GM19397 (cell line): Measurements from ENCODE around the gene MBP.

Source experiments
- ATAC-seq: cut with Tn5 transposase; IDR thresholded peaks from one replicate; pipeline ENCODE4 v1.9.1; 2021; ENCODE audit warnings: mild to moderate bottlenecking, moderate library complexity; ENCODE audit not compliant: unreplicated experiment

MBP gene

DNA sequence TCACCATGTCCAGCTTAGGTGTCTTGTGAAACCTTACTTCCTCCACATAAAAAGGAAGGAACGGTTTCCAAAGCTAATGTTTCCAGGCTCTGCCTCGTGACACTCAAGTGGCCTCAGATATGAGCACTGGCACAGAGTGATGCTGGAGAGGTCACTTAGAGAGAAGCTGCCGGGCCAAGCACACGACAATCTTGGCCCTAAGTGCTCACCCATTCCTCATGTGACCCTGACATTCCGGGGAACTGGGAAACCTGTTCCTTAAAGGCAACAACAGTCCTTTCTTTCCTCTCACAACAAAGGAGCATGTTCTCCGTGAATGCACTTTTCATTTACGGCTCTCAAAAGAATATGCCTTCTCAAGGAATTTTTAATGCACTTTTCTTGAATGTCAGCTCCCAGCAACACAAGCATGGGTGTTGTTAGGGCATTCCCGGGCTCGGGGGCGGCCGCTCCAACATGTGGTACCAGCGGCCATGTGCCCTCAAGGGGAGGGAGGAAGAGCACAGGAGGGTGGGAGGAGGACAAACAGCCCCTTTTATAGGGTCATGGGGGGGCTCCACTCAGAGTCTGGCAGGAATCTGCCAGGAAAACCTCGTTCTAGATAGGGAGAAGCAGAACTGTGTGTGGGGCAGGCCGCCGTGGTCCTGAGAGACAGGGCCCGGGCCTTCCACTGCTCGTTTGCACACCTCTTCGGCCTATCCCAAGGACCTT lies 118.6 kb downstream of the MBP start:
- no peak for ATAC-seq

DNA sequence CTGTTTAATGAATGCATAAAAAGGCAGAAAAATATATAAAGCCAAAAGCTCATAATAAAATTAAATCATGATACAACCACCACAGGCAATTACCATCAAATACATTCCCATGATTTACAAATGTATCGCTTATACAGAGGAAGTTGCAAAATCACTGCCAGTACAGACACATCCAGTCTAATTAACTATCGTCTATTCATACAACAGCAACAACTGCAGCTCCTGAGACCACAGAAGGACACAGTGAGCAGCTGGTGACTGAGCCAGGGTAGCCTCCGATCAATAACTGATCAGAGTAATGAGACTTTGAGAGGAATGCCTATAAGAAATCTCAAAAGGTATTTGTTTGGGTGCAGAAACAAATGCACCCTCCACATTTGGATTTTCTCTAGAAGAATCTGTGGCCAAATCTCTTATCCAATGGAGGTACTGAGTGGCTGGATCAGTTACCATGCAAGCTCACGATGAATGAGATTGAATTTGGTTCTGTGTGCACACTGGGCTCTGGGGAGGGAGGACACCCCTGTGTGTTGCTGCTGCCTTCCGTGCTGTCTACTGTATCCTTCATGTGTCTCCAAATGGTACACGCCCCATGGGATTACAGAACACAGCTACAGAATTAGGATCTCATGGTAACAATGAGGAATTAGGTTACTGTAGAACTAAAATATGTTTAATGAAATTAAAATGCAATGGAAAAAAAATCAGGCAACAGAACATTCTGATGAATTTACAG lies 119.6 kb downstream of the MBP start:
- ATAC-seq: no peak

DNA sequence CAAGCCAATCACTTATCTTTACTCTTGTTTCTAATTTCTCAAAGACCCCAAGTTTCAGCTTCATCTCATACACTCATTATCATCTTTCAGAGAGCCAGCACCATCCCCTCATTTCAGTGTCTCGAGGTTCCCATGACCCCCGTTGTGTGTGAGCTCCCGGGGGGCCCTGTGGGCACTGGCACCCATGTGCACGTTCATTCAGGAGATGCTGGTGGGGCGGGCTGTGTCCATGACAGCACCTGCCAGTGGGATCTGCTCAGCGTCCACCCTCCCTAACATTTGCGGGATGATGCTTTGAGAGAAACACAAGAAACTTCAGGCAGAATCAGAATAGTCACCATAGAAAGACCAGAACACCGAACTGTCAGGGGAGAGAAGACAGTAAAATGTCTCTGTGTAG lies 120.5 kb downstream of the MBP start:
- ATAC-seq: no peak

DNA sequence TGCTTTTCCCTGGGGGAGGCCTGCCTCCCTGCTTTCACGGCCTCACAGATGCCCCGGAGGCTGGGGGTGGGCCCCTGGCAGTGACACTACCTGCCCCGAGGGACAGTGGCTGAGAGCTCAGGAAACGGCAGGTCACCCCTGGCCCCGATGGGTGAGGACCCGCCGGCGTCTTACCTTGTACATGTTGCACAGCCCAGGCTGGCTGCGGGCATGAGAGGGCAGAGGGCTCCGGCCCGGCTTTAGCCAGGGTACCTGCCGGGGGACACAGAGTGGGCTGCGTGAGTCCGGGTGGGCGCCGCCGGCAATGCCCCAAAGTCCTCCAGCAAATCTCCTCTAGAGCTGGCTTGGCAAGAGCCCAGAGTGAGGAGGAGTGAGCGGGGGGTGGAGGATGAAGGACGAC lies 122.9 kb downstream of the MBP start:
- ATAC-seq: no peak

DNA sequence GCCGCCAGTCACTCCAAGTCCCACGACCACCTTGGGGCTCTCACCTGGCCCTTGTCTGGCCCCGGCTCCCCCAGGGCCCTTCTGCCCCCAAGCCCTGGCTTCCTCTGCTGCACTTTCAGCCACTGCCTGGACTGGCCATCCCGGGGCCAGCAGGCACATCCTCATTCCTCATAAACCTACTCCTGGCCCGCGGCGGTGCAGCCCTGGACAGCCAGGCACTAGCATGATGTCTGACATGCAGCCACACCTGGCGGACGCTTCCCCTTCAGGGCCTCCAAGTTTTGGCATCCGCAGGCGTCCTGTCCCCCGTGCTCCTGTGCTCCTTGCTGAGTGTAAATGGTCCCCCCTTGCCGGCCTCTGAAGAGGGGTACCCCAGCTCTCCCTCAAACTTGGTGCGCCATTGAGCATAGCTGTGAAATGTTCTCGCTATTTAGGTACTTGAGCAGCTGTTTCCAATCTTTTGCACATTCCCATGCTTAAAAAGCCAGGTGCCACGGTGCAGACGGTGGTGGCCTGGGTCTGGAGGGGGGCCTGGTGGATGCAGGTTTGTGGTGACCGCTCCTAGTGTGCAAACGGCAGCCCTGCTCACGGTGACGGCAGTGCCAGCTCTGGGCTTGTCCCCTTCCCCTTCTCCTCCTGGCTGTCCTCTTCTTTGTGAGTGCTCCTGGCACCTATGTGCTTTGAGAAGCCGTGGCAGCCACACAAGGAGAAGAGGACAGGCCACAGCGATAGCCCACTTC lies 123.8 kb downstream of the MBP start:
- ATAC-seq: no peak

DNA sequence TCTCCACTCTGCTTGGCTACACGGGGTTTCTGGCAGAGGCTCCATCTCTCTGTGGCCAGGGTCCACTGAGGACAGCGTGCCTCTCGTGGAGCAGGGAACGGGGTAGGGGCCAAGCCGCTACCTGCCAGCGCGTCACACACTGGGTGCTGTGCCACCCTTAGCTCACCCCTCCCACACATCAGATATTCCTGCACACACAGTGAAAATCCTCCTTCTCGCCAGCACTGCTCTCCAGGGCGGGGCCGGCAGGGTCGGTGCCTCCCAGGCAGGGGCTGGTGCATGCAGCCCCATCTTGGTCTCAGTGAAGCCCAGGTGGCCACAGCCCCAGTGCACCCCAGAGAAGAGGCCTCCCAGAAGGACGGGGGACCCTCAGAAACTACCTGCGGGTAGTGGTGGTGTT lies 124.6 kb downstream of the MBP start:
- ATAC-seq: no peak

DNA sequence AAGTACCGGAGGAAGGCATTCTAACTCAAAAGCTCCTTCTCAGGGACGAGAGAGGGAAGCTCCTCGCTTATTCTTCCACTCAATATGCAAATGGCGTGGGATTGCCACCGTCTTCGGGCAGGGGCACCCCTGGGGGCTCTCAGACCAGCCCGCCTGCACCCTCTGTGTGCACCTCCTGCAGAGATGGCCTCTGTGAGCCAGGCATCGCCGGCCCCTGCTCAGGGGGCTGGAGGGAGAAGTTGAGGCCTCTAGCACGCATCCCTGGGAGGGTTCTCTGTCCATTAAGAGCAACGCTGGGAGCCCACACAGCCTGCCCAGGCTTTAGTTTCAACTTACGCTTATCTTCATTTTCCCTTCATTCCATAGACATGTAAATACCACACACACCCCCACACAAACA lies 125.3 kb downstream of the MBP start:
- no peak for ATAC-seq

DNA sequence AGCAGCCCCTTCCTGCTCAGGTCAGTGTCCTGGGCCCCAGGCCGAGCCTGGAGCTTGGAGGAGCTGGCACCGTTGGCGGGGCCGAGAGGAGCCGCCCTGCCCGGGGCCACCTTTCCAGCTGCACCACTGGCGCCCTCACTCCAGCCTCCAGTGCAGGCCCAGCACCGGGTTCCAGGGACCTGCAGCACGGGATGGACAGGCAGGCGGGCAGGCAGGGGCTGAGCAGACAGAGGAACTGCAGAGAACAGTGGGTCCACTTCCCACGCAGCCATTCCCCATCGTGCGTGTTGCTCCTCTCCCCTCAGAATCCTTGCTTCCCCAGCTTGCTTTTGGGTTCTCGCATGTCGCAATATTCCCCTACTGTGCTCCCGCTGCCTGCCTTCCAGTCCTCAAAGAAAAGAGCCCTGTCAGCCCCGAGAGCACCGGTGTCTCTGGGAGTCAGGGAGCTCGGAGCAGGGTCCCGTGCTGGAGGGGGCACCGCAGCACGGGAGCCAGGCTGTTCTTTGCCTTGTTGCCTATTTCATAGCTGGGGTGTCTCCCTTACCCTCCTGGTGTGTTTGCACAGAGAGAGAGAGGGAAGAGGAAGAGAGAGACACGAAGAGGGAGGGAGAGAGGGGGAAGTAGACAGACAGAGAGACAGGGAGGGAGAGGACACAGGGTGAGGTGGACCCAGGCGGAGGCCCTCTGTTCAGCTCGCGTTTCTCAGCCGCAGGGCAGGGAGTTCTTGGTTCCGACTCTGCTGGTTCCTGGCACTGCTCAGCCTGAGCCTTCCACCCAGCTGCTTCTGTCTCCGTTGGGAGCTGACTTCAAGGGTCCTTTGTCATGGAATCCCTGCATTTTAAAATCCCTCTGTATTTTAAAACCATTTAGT lies 126.0 kb downstream of the MBP start:
- ATAC-seq: no peak

DNA sequence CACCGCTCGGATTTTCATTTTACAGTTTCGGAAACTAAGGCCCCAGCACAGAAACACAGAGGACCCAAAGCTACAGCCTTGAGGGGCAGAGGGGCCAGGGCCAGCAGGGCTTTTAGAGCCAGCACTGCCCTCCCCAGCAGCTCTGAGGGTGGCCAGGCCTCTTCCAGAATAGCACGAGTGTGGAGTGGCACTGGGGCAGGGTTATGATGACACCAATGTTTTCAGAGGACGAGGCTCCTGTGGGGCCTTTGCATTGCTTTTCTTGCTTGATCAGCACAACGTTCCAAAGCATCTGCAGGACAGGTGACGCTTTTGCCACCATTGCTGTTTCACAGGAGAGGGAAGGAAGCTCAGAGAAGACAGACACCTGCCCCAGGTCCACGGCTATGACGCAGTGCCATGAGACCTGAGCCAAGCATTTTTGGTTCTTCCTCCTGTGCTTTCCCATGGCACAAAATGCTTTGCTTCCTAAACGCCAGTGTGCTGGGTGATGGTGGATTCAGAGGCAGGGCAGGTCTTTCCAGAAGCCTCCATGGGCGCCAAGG lies 126.9 kb downstream of the MBP start:
- ATAC-seq: no peak

DNA sequence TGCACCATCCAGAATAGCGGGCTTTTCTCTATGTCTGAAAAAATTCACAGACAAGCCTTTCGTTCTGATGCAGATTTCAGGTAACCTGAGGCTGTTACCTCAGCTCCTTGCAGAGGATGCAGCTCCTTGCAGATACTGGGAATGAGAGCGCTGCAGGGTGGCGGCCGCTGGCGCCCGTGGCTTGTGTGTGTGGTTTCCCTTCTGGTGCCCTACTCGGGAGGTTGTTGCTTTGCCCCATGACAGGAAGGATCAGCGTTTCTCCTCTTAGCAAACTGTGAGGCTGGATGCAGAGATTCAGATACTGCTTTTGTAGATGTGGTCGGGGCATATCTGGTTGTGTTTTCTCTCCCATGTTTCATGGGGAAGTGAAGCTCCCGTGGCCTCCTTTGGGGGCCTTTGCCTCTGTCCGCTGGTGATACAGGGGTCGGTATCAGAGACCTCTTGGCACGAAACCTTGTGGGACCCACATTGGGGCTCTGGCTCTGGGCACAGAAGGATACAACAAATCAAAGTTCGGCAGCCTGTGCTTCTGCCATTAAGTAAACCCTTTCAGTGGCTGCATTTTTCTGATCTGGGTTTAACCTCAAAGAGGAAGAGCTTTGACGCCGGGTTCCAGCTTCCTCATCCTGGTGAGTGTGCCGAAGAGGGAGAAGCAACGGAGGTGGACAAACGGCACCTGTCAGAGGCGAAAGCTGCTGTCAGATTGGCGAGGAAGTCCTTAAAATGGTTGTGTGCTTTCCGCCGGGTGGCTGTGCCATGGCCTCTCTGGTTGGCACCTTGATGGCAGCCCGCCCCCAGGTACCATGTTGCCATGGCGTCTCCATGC lies 127.8 kb downstream of the MBP start:
- ATAC-seq: peak; percentile 39

DNA sequence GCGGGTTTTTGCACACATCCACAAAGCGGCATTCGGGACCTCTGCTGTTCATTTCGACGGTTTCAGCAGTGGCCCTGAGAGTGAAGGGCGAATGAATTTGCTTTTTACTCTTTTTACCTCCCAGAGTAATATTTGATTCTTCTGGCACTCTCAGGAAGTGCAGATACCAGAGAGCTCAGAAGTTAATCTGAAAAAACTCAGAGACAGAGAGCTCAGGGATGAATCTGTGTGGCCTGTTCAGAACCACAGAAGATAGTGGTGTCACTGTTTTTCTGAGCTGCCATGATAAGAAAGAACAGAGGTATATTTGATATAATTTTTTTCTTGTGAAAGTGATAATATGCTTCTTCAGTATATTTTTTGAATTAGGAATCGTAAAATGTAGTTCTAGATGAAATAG lies 129.3 kb downstream of the MBP start:
- ATAC-seq: no peak

DNA sequence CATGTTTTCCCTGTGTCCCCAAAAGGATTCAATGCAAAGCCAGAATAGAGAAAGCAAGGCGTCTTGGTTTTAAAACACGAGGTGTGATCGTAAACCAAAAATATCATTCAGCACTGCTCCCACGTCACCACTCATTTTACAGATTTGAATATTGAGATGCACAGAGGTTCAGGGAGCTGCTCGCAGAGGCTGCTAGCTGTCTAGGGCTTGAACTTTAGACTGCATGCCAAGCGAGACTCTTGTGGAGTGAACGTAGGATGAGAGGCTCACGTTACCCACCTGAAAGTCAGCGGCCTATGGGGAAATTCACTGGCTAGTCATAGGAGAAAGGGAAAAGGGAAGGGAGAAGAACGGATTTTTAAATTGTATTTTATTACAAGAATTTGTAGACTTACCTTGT lies 130.1 kb downstream of the MBP start:
- no peak for ATAC-seq

DNA sequence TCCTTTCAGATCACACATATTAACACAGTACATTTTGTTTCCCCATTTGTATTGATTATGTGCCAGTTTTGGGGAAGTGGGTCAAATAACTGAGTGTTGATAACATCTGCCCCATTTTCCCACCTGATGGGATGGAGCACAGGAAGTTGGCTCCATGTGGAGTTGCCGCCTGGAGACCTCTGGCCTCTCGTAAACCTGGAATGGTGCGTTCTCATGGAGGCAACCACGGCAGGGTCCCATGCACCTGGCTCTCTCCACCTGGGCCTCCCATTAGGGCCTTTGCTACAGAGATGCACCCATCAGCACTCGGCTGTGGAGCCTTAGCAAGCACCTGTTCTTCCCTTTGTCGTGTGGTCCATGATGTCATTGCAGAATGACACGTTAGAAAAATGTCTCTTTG lies 130.6 kb downstream of the MBP start:
- no peak for ATAC-seq

DNA sequence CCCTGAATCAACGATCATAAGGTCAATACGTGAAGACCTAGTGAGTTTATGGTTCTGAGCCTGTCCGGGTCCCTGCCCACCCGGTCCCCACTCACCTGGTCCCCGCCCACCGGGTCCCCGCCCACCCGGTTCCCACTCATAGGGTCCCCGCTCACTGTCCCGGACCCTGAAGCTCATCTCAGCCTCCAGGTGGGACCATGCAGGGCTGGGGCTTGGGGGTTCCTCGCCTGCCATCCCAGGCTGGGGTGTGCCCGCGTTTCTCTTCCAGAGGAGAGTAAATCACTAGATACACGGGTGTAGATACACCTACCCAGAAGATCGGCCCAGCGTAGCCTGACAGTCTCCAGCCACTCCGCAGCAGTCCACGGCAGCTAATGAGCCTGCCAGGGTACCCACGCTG lies 131.5 kb downstream of the MBP start:
- ATAC-seq: no peak

DNA sequence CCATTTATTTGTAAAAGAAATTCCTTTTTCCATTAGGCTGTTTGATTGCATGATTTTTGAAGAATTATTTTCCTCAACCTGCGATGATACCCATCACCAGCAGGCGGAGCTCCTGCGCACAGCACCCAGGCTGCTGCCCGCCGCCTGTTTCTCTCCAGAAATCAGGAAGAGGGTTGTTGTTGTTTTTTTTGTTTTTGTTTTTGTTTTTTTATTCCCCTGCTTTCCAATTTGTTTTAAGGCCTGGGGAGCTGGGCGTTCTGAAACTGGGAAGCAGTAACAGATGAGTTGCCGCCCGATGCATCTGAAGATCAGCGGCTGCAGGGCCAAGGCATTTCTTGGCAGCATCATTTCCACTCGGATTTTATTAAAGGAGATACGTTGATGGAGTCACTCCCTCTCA lies 132.1 kb downstream of the MBP start:
- no peak for ATAC-seq

DNA sequence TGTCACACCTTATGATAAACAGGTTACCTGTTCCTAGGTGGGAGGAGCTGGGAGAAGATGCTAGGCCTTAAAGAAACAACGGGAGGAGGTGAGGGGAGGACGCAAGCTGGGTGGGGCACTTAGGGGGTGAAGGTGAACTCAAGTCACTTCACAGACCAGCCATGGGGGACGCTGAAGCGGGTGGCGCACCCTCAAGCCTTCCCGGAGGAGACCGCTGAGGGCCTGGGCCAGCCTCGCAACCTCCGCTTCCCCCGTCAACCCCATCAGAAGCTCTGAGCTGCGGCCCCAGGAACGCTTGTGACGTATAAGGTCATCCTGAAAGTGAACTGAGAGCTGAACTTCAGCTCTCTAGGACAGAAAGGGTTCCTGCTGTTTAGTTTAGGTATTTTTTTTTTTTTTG lies 133.5 kb downstream of the MBP start:
- no peak for ATAC-seq

DNA sequence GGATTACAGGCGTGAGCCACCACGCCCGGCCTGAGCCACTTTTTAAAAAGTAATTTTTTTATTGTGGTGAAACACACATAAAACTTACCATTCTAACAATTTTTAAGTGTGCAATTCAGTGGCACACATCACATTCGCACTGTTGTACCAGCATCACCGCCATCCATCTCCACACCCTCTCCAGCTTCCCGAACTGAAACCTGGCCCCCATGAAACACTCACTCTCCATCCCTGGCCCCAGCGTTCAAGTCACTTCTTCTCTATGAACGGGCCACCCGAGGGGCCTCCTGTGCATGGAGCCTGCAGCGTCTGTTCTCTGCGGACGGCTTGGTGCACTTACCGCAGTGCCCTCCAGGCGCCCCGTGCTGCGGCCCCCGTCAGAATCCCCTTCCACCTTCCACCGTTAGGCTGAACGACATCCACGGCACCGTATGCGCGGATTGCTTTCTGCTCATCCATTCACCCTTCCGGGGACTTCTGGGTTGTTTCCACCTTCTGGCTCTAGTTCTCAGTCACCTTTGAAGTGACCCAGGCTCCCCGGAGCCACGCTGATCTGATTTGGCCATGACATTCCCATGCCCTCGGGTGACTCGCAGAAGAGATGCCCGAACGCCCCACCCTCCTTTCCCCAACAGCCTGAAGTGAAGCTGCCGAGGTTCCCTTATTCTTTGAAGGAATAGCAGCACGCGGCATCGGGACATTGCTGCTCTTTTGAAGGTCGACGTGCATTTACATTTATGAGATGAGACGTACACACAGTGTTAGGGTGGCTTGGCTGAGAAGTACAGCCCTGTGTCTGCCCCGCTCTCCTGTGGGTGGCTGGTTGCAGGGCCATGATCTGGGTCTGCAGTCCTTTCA lies 134.4 kb downstream of the MBP start:
- no peak for ATAC-seq

DNA sequence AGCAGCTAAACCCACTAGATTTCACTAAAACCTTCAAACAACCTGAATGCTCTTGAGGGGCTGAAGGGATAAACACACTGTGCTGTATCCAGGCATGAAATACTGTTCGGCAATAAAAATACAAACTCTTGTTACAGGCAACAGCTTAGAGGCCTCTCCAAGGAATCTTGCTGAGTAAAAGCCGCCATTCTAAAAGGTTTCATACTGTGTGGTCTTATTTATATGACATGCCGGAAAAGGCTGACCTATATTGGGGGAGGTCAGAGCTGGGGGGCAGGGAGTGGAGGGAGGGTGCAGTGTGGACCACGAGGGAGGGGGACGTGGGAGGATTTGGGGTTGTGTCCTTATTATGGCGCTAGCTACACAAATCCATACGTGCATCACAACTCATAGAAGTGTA lies 136.2 kb downstream of the MBP start:
- ATAC-seq: no peak

DNA sequence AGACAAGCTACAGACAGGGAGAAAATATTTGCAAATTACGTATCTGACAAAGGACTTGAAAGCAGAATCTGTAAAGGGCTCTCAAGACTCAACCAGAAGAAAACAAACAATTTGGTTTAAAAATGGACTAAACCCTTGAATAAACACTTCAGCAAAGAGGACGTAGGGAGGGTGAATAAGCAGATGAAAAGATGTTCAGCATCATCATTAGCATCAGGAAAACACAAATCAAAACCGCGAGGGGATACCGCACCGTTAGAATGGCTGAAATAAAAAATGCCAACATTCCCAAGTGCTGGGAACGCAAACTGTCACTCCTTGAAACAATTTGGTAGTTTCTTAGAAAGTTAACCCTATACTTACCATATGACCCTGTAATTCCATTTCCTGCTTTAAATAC lies 136.7 kb downstream of the MBP start:
- no peak for ATAC-seq
